GM23338 (cell line): Measurements from ENCODE around the gene GTF3C5. TPM values are rescaled to one million over a fixed set of nuclear protein-coding genes. Genes with fewer than 3 reads are reported as not detected.

Source experiments
- ATAC-seq: fragments of 200-7000 bp; cut with Tn5 transposase; 3 replicates; pipeline ENCODE4 v1.9.1; 2020
- DNase-seq: peaks from one replicate; pipeline ENCODE4 v3.0.0-alpha.2; 2015; ENCODE audit warnings: low spot score
- H2AFZ ChIP-seq: fragments of 200-600 bp; sonication (generic); 2 replicates; pipeline ENCODE4 v1.8.0; 2016; ENCODE audit warnings: antibody characterized with exemption, mild to moderate bottlenecking, moderate library complexity
- H3F3A ChIP-seq: fragments of 200-600 bp; sonication (generic); replicated peaks from 2 replicates; pipeline ENCODE4 v1.8.0; 2017; ENCODE audit warnings: antibody characterized with exemption, mixed run types, low read depth
- H3K27ac ChIP-seq: fragments of 200-600 bp; sonication (generic); 2 replicates; pipeline ENCODE4 v1.6.1; 2016; ENCODE audit warnings: low read depth
- H3K27me3 ChIP-seq: fragments of 200-600 bp; sonication (generic); 2 replicates; pipeline ENCODE4 v1.8.0; 2016; ENCODE audit warnings: mild to moderate bottlenecking, mixed run types, moderate library complexity; ENCODE audit not compliant: insufficient read depth
- H3K36me3 ChIP-seq: fragments of 200-600 bp; sonication (generic); 2 replicates; pipeline ENCODE4 v1.8.0; 2016; ENCODE audit warnings: mild to moderate bottlenecking; ENCODE audit not compliant: insufficient read depth
- H3K4me1 ChIP-seq: fragments of 200-600 bp; sonication (generic); 2 replicates; pipeline ENCODE4 v1.8.0; 2016; ENCODE audit warnings: mild to moderate bottlenecking, moderate library complexity; ENCODE audit not compliant: insufficient read depth
- H3K4me2 ChIP-seq: fragments of 200-600 bp; sonication (generic); 2 replicates; pipeline ENCODE4 v1.7.1; 2017; ENCODE audit warnings: mixed run types
- H3K4me3 ChIP-seq: fragments of 200-600 bp; sonication (generic); 2 replicates; pipeline ENCODE4 v1.6.1; 2016; ENCODE audit warnings: mixed run types
- H3K79me2 ChIP-seq: fragments of 200-600 bp; sonication (generic); replicated peaks from 2 replicates; pipeline ENCODE4 v1.8.0; 2017; ENCODE audit warnings: mild to moderate bottlenecking; ENCODE audit not compliant: insufficient read depth
- H3K9me2 ChIP-seq: fragments of 200-600 bp; sonication (generic); 2 replicates; pipeline ENCODE4 v1.8.0; 2017; ENCODE audit not compliant: insufficient read depth
- H4K20me1 ChIP-seq: fragments of 200-600 bp; sonication (generic); replicated peaks from 2 replicates; pipeline ENCODE4 v1.8.0; 2017; ENCODE audit warnings: mild to moderate bottlenecking; ENCODE audit not compliant: insufficient read depth
- H3K27ac Mint-ChIP-seq: 2 replicates; pipeline ENCODE4 v1.8.0; 2020; ENCODE audit warnings: inconsistent platforms, mild to moderate bottlenecking, moderate library complexity, mixed read lengths
- H3K27me3 Mint-ChIP-seq: 3 replicates; pipeline ENCODE4 v1.8.0; 2022; ENCODE audit warnings: low read depth, mild to moderate bottlenecking, moderate library complexity, mixed read lengths, inconsistent platforms; ENCODE audit not compliant: insufficient read depth, poor library complexity
- H3K36me3 Mint-ChIP-seq: 3 replicates; pipeline ENCODE4 v1.8.0; 2021; ENCODE audit warnings: low read depth, mild to moderate bottlenecking, inconsistent platforms, moderate library complexity, mixed read lengths
- H3K4me1 Mint-ChIP-seq: 3 replicates; pipeline ENCODE4 v1.8.0; 2020; ENCODE audit warnings: mild to moderate bottlenecking, inconsistent platforms, mixed read lengths
- H3K4me3 Mint-ChIP-seq: 3 replicates; pipeline ENCODE4 v1.8.0; 2021; ENCODE audit warnings: moderate library complexity, mild to moderate bottlenecking, inconsistent platforms, mixed read lengths
- H3K9me3 Mint-ChIP-seq: 3 replicates; pipeline ENCODE4 v1.8.0; 2020; ENCODE audit warnings: moderate library complexity, mild to moderate bottlenecking, inconsistent platforms, mixed read lengths
- EZH2phosphoT487 ChIP-seq: fragments of 200-600 bp; sonication (generic); IDR thresholded peaks from one replicate; pipeline ENCODE4 v1.8.1; 2018; ENCODE audit warnings: antibody characterized with exemption; ENCODE audit not compliant: unreplicated experiment
- NANOG ChIP-seq: IDR thresholded peaks from 2 replicates; pipeline ENCODE4 v1.6.1; 2016; ENCODE audit warnings: antibody characterized with exemption, borderline replicate concordance
- POLR2AphosphoS5 ChIP-seq: IDR thresholded peaks from 2 replicates; pipeline ENCODE4 v1.6.1; 2016; ENCODE audit warnings: antibody characterized with exemption, low read depth
- STAT1 ChIP-seq: IDR thresholded peaks from one replicate; pipeline ENCODE4 v1.6.1; 2016; ENCODE audit warnings: antibody characterized with exemption; ENCODE audit not compliant: unreplicated experiment
- ZNF331 ChIP-seq: fragments of 250-450 bp; sonication (Bioruptor Pico); IDR thresholded peaks from 2 replicates; pipeline ENCODE4 v1.5.0; 2020; ENCODE audit warnings: low read depth, mild to moderate bottlenecking, moderate library complexity
- polyA plus RNA-seq: library from polyadenylated mRNA; unstranded; fragments of >200 nt; fragmentation: Nextera tagmentation; extraction: Ambion mirVana; gene quantifications from 2 replicates; pipeline ENCODE4 v1.2.1, GENCODE V29; 2016
- total RNA-seq: library from RNA; depleted of rRNA; stranded (reverse); fragments of >200 nt; shearing (Covaris generic); gene quantifications from 2 replicates; pipeline ENCODE4 v1.2.3, GENCODE V29; 2014
- TF ChIP-seq, protein P1 (sequence below), 2 experiments: fragments of 200-600 bp in 1 of 2; sonication (generic) in 1 of 2; conservative IDR thresholded peaks; 2 replicates each; pipeline versions ENCODE4 v1.5.1 to v1.6.1; 2016 to 2017; ENCODE audit warnings: antibody characterized with exemption in 2 of 2, low read depth in 2 of 2, mild to moderate bottlenecking in 2 of 2, moderate library complexity in 1 of 2
- TF ChIP-seq, protein P2 (sequence below): IDR thresholded peaks from one replicate; pipeline ENCODE4 v1.6.1; 2018; ENCODE audit warnings: antibody characterized with exemption; ENCODE audit not compliant: unreplicated experiment
- TF ChIP-seq, protein P3 (sequence below): IDR thresholded peaks from 2 replicates; pipeline ENCODE4 v1.6.1; 2016; ENCODE audit warnings: antibody characterized with exemption

Gene GTF3C5
- total and polyA plus RNA-seq, 2 experiments from 2014 or later: 46.0 to 78.8 TPM

GRCh38 chr9:133046900-133047295, 16.1 kb downstream of the GTF3C5 start:
- no peak overlapping the region for H2AFZ ChIP-seq
- Mint-ChIP-seq H3K9me3 (no peaks in the 10 kb centered on the region), H3K4me3 (no peak overlapping the region), H3K27ac (no peak overlapping the region), H3K27me3 (peaks cover 7% of the 10 kb centered on the region), H3K36me3 (peaks cover 75% of the 10 kb centered on the region), H3K4me1 (no peaks in the 10 kb centered on the region; the same call in 2 of the 3 replicates)
- TF ChIP-seq, protein P1, sequence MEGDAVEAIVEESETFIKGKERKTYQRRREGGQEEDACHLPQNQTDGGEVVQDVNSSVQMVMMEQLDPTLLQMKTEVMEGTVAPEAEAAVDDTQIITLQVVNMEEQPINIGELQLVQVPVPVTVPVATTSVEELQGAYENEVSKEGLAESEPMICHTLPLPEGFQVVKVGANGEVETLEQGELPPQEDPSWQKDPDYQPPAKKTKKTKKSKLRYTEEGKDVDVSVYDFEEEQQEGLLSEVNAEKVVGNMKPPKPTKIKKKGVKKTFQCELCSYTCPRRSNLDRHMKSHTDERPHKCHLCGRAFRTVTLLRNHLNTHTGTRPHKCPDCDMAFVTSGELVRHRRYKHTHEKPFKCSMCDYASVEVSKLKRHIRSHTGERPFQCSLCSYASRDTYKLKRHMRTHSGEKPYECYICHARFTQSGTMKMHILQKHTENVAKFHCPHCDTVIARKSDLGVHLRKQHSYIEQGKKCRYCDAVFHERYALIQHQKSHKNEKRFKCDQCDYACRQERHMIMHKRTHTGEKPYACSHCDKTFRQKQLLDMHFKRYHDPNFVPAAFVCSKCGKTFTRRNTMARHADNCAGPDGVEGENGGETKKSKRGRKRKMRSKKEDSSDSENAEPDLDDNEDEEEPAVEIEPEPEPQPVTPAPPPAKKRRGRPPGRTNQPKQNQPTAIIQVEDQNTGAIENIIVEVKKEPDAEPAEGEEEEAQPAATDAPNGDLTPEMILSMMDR (conservative IDR thresholded peaks at IDR 0.05; ENCODE audit: low read depth in 2 of 2): no peak
- no peak for TF ChIP-seq STAT1
- no peak for TF ChIP-seq NANOG
- TF ChIP-seq, protein P2, sequence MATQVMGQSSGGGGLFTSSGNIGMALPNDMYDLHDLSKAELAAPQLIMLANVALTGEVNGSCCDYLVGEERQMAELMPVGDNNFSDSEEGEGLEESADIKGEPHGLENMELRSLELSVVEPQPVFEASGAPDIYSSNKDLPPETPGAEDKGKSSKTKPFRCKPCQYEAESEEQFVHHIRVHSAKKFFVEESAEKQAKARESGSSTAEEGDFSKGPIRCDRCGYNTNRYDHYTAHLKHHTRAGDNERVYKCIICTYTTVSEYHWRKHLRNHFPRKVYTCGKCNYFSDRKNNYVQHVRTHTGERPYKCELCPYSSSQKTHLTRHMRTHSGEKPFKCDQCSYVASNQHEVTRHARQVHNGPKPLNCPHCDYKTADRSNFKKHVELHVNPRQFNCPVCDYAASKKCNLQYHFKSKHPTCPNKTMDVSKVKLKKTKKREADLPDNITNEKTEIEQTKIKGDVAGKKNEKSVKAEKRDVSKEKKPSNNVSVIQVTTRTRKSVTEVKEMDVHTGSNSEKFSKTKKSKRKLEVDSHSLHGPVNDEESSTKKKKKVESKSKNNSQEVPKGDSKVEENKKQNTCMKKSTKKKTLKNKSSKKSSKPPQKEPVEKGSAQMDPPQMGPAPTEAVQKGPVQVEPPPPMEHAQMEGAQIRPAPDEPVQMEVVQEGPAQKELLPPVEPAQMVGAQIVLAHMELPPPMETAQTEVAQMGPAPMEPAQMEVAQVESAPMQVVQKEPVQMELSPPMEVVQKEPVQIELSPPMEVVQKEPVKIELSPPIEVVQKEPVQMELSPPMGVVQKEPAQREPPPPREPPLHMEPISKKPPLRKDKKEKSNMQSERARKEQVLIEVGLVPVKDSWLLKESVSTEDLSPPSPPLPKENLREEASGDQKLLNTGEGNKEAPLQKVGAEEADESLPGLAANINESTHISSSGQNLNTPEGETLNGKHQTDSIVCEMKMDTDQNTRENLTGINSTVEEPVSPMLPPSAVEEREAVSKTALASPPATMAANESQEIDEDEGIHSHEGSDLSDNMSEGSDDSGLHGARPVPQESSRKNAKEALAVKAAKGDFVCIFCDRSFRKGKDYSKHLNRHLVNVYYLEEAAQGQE: no peak
- no peak for TF ChIP-seq EZH2phosphoT487
- TF ChIP-seq, protein P3, sequence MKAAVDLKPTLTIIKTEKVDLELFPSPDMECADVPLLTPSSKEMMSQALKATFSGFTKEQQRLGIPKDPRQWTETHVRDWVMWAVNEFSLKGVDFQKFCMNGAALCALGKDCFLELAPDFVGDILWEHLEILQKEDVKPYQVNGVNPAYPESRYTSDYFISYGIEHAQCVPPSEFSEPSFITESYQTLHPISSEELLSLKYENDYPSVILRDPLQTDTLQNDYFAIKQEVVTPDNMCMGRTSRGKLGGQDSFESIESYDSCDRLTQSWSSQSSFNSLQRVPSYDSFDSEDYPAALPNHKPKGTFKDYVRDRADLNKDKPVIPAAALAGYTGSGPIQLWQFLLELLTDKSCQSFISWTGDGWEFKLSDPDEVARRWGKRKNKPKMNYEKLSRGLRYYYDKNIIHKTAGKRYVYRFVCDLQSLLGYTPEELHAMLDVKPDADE: no peak
- no peak for TF ChIP-seq ZNF331 (CRISPR knock-in tag)
- no peak for TF ChIP-seq POLR2AphosphoS5
- H3F3A ChIP-seq: no peaks in the 10 kb centered on the region
- no peak overlapping the region for H3K27ac ChIP-seq
- DNase-seq: no peak
- no peaks in the 10 kb centered on the region for H3K9me2 ChIP-seq
- no peaks in the 10 kb centered on the region for H3K4me1 ChIP-seq
- H3K4me2 ChIP-seq: no peak overlapping the region
- peaks cover 4% of the 10 kb centered on the region for H3K36me3 ChIP-seq
- H4K20me1 ChIP-seq: peaks cover 11% of the 10 kb centered on the region; the same call in 1 of the 2 replicates
- H3K79me2 ChIP-seq: peaks cover 4% of the 10 kb centered on the region; the same call in 1 of the 2 replicates
- ATAC-seq: no peak
- H3K27me3 ChIP-seq: no peaks in the 10 kb centered on the region
- H3K4me3 ChIP-seq: no peak overlapping the region

DNA sequence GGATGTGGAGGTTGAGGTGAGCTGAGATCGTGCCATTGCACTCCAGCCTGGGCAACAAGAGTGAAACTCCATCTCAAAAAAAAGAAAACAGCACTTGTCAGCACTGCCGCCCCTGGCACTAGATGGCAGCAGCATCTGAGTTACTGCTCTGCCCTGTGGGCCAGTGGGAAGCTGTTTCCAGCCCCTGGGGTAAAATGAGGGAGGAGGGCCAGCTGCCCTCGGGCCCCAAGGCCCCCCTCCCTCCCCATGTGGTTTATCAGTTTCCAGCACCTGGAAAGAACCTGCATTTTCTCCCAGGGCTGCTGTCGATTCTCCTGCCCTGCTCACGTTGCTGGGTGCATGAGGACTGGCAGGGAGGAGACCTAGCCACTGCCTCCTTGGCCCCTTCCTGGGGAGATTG, 17.8 kb downstream of the GTF3C5 start:
- DNase-seq (peak; percentile 46), ATAC-seq (peak; percentile 89)
- TF ChIP-seq, protein P1 (conservative IDR thresholded peaks at IDR 0.05; ENCODE audit: low read depth in 2 of 2): peak; percentile 51 to 74
- TF ChIP-seq STAT1: no peak
- peaks cover 5% of the 10 kb centered on the region; the same call in 1 of the 2 replicates for H4K20me1 ChIP-seq
- Mint-ChIP-seq H3K36me3 (peaks cover 67% of the 10 kb centered on the region), H3K27ac (no peak overlapping the region), H3K9me3 (no peaks in the 10 kb centered on the region), H3K4me3 (no peak overlapping the region), H3K4me1 (no peaks in the 10 kb centered on the region; the same call in 2 of the 3 replicates), H3K27me3 (peaks cover 7% of the 10 kb centered on the region)
- H3K79me2 ChIP-seq: 0 out of 2 replicates have a peak, but pooled peaks cover 4% of the 10 kb centered on the region
- no peaks in the 10 kb centered on the region for H3K27me3 ChIP-seq
- no peak overlapping the region for H2AFZ ChIP-seq
- no peak overlapping the region for H3K4me2 ChIP-seq
- no peaks in the 10 kb centered on the region for H3K9me2 ChIP-seq
- no peak overlapping the region for H3K4me3 ChIP-seq
- H3K36me3 ChIP-seq: peaks cover 4% of the 10 kb centered on the region; the same call in 1 of the 2 replicates
- H3K27ac ChIP-seq: no peak overlapping the region
- no peaks in the 10 kb centered on the region for H3F3A ChIP-seq
- H3K4me1 ChIP-seq: no peaks in the 10 kb centered on the region
